Panc1 (cell line): Measurements from ENCODE around the gene MSRB2.

Experiments
- POLR2AphosphoS5 ChIP-seq: IDR thresholded peaks from 2 replicates; pipeline ENCODE4 v1.6.1; 2012; ENCODE audit warnings: mild to moderate bottlenecking, low read depth, low read length, moderate library complexity
- SIN3A ChIP-seq: IDR thresholded peaks from 2 replicates; pipeline ENCODE4 v1.6.1; 2012; ENCODE audit warnings: low read depth, mild to moderate bottlenecking, low read length, moderate library complexity, borderline replicate concordance; ENCODE audit not compliant: insufficient read depth
- TCF7L2 ChIP-seq: IDR thresholded peaks from 2 replicates; pipeline ENCODE4 v1.6.1; 2011; ENCODE audit warnings: mild to moderate bottlenecking, low read depth, low read length, inconsistent platforms
- TF ChIP-seq, protein P1 (sequence below): fragments of 450-650 bp; IDR thresholded peaks from 2 replicates; pipeline ENCODE4 v1.5.1; 2017; ENCODE audit warnings: mild to moderate bottlenecking

DNA sequence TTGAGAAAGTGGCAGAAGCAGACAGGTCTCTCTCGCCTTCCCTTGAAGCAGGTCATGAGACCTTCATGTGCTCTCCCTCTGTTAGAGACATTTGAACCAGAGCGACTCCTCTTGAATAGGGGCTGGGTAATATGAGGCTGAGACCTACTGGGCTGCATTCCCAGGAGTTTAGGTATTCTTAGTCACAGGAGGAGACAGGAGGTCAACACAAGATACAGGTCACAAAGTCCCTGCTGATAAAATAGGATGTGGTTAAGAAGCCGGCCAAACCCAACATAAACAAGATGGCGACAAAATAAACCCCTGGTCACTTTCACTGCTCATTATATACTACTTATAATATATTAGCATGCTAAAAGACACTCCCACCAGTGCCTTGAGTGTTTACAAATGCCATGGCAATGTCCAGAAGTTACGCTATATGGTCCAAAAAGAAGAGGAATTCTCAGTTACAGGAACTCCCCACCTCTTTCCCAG is 43.5 kb upstream of the MSRB2 start:
- no peak for TF ChIP-seq SIN3A
- TF ChIP-seq POLR2AphosphoS5, result no peak
- TF ChIP-seq, protein P1, sequence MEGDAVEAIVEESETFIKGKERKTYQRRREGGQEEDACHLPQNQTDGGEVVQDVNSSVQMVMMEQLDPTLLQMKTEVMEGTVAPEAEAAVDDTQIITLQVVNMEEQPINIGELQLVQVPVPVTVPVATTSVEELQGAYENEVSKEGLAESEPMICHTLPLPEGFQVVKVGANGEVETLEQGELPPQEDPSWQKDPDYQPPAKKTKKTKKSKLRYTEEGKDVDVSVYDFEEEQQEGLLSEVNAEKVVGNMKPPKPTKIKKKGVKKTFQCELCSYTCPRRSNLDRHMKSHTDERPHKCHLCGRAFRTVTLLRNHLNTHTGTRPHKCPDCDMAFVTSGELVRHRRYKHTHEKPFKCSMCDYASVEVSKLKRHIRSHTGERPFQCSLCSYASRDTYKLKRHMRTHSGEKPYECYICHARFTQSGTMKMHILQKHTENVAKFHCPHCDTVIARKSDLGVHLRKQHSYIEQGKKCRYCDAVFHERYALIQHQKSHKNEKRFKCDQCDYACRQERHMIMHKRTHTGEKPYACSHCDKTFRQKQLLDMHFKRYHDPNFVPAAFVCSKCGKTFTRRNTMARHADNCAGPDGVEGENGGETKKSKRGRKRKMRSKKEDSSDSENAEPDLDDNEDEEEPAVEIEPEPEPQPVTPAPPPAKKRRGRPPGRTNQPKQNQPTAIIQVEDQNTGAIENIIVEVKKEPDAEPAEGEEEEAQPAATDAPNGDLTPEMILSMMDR, result no peak
- no peak for TF ChIP-seq TCF7L2
